ENCODE results near the gene CACNA2D2. TPM values are rescaled to one million over a fixed set of nuclear protein-coding genes. Genes with fewer than 3 reads are reported as not detected.

Gene CACNA2D2
- total RNA-seq, 2 donors from 2014 or later, result 1.3 TPM

DNA sequence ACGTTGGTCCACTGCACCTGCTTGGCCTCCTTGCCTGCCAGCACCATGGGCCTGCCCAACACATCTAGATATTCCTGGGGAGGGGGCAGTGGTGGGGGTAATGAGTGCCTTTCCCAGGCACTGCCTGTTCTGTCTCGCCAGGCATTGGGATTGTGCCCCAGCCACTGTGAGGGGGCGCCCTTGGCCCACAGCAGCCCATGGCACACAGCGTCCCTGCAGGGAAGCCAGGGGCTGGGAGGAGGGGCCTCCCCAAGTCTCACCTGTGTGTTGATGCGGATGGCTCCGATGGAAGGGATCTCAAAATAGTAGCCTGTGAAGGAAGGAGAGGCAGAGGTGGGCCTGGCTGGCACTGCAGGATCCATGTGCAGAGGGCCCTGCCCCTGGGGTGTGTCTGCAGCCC is 125.4 kb downstream of the CACNA2D2 start:
- intact Hi-C loops (cut with DNase I), result no loop called here
- WGBS, 2 donors, result 77% methylated on average over 6 of the region's 6 CpGs; no CpG with 5 or more reads in 1 of the 2 donors
- DNase-seq (no peak), ATAC-seq (no peak)
- Histone ChIP-seq H3K27ac (no peak overlapping the region), H3K9me3 (no peaks in the 10 kb centered on the region), H3K4me1 (no peaks in the 10 kb centered on the region), H3K27me3 (no peaks in the 10 kb centered on the region), H3K4me3 (no peak overlapping the region), H3K36me3 (replicated peaks in 1 of 2; ENCODE audit: insufficient read depth in 1 of 2, low read depth in 2 of 2) (no peaks in the 10 kb centered on the region)
- TF ChIP-seq POLR2A (IDR thresholded peaks at IDR 0.05) (no peak), CTCF (IDR thresholded peaks at IDR 0.05) (no peak)

- Histone ChIP-seq H3K27ac (no peak overlapping the region), H3K27me3 (no peaks in the 10 kb centered on the region), H3K4me3 (no peak overlapping the region), H3K9me3 (no peaks in the 10 kb centered on the region), H3K36me3 (replicated peaks in 1 of 2; ENCODE audit: insufficient read depth in 1 of 2, low read depth in 2 of 2) (no peaks in the 10 kb centered on the region), H3K4me1 (no peaks in the 10 kb centered on the region)
- no peak for DNase-seq
- intact Hi-C loops (cut with DNase I), result no loop called here
- 64 to 68% methylated on average over 4 to 7 of the region's 7 CpGs for WGBS, 2 donors
- no peak for TF ChIP-seq CTCF (IDR thresholded peaks at IDR 0.05)
- no peak for TF ChIP-seq POLR2A (IDR thresholded peaks at IDR 0.05)
- ATAC-seq, result no peak
Measured at GRCh38 chr3:50375258-50375931, 128.0 kb downstream of the CACNA2D2 start.

- intact Hi-C loops (cut with DNase I), result no loop called here
- Histone ChIP-seq H3K4me1 (no peaks in the 10 kb centered on the region), H3K36me3 (replicated peaks in 1 of 2; ENCODE audit: insufficient read depth in 1 of 2, low read depth in 2 of 2) (no peaks in the 10 kb centered on the region), H3K9me3 (no peaks in the 10 kb centered on the region), H3K27me3 (no peaks in the 10 kb centered on the region), H3K4me3 (no peak overlapping the region), H3K27ac (no peak overlapping the region)
- DNase-seq (no peak), ATAC-seq (no peak)
- TF ChIP-seq CTCF (IDR thresholded peaks at IDR 0.05) (no peak), POLR2A (IDR thresholded peaks at IDR 0.05) (no peak)
- 73 to 78% methylated on average over 15 to 22 of the region's 22 CpGs for WGBS, 2 donors
Measured at GRCh38 chr3:50374363-50375257, 128.8 kb downstream of the CACNA2D2 start.

GRCh38 chr3:50373146-50374051 is 130.0 kb downstream of the CACNA2D2 start:
- H3K9me3 ChIP-seq, result no peaks in the 10 kb centered on the region
- 45 to 48% methylated on average over 11 to 12 of the region's 12 CpGs for WGBS, 2 donors
- H3K4me1 ChIP-seq, result no peaks in the 10 kb centered on the region
- no peak for DNase-seq
- no peak for ATAC-seq
- H3K27ac ChIP-seq, result no peak overlapping the region
- TF ChIP-seq POLR2A (IDR thresholded peaks at IDR 0.05) (no peak), CTCF (IDR thresholded peaks at IDR 0.05) (no peak)
- no peaks in the 10 kb centered on the region for H3K27me3 ChIP-seq
- H3K36me3 ChIP-seq (replicated peaks in 1 of 2; ENCODE audit: insufficient read depth in 1 of 2, low read depth in 2 of 2), result no peaks in the 10 kb centered on the region
- intact Hi-C loops (cut with DNase I), result no loop called here
- H3K4me3 ChIP-seq, result no peak overlapping the region

Measured in body of pancreas (tissue), 4 donors.